GM19351 (cell line): Measurements from ENCODE around the gene NATD1.
A peak's percentile ranks its signal among the peaks of the same experiment; 100 is the strongest.

Experiments
- ATAC-seq: cut with Tn5 transposase; IDR thresholded peaks from one replicate; pipeline ENCODE4 v1.9.1; 2021; ENCODE audit warnings: mild to moderate bottlenecking, moderate library complexity; ENCODE audit not compliant: unreplicated experiment

Gene NATD1

DNA sequence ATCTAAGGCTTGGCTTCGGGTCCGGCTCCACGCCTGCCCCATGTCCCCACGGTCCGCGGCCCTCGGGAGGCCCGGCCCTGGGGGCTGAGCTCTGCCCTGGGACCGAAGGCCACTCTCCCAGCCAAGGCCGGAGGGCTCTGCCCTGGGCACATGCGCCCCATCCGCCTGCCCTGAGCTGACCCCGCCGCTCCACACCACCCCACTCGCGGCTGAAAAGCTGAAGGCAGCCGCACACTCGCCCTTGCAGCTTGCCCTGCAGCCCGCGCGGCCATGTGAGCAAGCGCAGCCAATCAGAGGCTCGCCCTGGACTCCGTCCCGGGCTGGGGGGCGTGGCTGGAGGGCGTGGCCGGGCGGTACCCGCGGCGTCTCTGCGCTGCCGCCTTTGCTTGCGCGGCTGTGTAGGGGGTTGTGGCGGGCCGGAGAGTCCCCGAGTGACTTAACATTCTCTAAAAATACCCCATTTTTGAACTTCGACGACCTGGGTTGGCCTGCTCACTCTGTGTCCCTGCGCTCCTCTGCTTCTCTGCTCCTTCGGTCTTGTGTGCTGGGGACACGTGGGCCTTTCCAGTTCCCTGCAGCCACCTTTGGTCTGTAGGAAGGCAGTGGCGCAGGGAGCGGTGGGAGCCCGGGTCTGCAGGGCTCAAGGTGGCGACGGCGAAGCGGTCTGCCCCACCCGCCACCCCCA, 22.5 kb upstream of the NATD1 start:
- peak; percentile 89 for ATAC-seq

DNA sequence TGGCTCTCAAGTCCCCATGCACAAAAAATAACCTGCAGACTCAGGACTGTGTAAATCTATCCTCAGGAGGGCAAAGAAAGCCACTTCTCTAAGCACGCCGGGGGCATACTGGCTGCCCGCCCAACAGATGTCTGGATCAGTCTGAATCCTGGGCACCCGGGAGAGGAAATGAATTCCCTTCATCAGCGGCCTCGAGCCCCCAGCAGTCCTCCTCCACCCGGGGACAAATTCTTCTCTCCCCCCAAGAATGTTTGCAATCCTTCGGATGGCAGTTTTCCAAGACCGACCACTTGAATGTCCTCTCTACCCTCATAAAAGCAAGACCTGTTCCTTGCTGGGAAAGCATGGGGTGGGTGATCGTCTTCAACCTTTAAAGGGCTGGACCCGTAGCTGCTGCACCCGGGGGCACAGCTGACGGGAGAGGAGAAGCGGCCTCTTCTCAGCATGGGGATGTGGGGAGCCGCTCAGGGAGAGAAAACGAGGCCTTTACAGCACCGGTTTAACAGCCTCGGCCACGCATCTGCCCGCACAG, 21.9 kb upstream of the NATD1 start:
- no peak for ATAC-seq

DNA sequence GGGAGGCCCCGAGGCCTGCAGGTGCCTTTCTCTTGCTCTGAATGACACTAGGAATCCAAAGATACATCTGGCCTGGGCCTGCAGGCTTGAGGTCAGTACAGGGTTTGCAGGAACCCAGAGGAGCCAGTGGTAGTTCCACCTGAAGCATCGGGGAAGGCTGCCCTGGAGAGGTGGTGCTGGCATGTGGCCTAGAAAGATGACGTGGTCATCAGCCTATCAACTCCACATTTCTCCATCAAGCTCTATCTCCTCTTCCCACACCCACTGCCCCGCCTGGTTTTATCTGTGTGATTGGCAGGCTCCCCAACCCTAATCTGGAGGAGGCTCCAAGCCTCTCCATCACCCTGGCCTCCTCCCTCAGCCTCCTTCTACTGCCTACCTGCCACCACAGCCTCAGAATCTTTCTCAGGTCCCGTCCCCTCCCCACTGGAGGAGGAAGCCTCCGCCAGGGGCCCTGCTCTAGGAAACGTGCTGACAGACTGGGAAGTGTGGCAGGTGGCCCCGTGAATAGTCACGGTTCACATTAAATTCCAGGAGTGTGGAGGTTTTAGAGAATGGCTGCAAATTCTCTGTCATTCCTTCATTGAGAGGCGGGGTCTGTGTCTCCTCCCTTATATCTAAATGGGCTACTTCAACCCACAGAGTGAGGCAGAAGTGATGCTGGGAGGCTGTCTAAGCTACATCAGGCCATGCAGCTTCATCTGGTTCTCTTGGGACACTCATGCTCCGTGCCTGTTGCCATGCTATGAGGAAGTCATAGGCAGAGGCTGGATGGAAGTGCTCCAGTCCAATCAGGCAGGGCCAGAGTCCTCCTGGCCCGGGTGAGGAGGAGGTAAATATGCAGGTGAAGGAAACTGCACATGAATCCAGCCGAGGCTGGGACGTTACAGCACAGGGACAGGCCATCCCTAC, 19.9 kb upstream of the NATD1 start:
- ATAC-seq = no peak

DNA sequence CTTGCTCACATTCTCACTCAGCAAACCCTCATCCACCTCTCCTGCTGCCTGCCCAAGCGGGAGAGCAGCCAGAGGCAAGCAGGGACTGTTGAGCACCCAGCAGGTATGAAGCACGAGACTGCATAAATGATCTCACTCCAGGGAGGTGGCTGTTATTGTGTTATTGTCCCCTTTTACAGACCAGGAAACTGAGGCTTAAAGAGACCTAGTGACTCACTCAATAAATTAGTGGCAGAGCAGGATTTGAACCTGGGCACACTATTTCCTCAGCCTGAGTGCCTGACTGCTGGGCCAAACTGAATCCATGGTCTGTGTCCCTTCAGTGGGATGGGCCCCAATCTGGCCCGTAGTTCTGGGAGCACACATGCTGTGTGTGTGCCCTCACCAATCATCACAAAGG, 19.0 kb upstream of the NATD1 start:
- no peak for ATAC-seq

DNA sequence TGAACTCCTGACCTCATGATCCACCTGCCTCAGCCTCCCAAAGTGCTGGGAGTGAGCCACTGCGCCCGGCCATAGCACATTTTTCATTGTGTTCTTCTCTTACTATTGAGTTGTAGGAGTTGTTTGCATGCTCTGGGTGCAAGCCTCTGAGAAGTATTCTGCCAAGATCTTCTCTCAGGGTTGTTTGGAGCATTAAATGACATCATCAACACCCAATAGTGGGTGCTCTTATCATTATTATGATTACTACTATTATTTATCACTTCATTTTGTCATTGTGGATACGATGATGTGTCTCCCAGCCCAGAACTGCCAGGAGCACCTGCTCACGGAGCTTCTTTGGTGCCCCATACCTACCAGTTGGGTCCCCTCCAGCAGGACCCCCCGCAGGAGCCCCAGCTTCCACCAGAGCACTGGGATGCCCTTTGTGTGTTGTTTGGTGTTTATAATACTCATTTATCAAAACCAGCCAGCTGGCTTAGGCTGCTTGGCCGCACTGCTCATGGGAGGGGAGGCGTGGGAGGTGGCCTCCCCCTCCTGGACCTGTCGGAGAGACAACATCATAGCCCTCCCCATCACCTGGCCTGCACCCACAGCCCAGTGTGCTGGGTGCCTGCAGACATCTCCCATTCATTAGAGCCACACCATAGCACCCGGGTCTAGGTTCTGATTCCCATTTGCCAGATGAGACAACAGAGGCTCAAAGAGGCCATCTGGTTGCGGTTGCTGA, 18.4 kb upstream of the NATD1 start:
- no peak for ATAC-seq

DNA sequence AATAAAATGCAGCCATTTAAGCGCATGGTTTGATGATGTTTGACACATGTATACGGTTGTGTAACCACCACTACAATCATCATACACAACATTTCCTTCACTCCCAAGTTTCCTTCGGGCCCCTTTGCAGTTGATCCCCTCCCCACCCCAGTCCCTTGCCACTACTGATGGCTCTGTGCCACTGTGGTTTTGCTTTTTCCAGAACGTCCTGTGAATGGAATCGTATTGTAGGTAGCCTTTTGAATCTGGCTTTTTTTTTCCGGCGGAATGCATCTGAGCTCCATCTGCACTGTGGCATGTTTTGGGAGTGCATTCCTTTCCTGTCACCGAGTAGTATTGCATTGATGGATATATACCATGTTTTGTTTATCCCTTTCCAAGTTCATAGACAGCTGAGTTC, 16.2 kb upstream of the NATD1 start:
- no peak for ATAC-seq

DNA sequence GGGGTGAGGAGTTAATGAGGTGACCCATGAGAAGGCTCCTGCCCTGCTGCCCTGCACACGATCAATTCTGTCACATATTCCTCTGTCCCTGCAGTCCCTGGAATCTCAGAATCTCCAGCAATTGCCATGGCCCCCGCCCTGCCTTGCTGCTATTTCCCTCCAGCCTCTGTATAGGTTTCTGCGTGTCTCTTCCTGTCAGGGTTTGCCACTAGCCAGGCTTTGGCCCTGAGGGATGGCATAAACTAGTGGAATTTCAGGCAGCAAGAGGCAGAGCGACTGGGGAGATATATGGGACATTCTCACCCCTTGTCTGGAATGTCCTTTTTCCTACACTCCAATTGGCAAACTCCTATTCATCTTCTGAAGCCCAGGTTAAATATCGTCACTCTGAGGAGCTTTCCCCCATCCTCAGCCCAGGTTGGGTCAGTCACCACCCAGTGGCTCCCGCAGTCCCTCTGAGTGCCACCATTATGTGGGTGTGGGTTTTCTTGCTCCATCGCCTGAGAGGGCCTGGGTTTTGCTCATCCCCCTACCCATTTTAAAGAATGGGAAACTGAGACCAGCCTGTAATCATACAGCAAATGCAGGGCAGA, 15.5 kb upstream of the NATD1 start:
- ATAC-seq = no peak

DNA sequence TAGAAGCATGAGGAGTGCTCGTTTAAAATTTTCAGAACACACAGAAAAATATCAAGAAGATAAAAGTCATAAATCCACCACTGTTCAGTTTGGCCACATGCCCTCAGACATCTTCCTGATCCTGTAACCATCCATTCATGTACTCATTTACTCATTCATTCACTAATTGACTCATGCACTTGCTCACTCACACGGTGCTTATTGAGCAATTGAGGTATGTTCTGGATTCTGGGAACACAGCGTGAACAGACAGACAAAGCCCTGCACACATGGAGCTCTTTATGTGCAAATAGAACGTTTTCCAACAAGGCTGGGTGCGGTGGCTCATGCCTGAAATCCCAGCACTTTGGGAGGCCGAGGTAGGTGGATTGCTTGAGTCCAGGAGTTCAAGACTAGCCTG, 10.2 kb upstream of the NATD1 start:
- no peak for ATAC-seq

DNA sequence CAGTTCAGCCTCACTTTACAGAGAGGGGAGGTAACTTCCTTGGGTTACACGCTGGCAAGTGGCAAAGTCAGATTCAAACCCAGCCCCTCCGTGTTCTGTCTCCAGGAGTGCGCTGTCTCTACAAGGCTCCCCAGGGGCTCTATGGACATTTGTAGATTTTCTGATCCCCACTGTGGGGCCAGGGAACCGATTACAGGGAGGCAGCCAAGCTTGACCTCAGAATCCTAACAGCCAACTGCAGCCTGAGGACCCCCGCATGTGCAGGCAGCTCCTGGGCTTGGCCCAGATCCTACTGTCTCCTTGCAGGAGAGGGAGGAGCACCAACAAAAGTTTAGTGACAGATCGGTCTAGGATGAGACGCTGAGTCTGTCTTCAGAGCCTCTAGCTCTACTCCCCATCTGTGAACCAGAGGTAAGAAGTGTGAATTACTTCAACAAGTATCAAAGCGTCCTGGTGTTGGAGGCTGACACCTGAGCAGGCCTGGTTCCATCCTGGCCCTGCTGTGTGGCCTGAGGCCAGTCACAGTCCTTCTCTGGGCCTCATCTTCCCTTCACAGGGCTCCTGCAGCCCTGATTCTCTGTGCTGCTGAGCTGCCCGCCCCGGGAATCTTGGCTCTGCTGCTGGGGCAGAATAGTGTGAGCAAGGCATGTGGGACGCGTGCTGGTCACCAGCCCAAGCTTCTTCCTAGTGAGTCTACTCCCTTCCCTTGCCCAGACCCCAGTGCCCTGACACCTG, 9.2 kb upstream of the NATD1 start:
- ATAC-seq = no peak

DNA sequence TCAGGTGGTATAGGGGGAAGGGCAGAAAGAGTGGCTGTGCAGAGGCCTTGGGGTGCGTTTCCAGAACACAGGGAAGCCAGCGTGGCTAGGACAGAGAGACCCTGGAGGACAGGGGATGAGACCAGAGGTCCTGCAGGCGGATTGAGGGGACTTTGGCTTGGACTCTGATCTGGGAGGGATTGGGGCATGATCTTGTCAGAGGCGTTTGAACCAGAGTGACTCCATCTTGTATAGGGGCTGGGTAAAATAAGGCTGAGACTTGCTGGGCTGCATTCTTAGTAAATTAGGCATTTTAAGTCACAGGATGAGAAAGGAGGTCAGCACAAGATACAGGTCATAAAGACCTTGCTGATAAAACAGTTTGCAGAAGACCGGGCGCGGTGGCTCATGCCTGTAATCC, 5.4 kb upstream of the NATD1 start:
- ATAC-seq = no peak

DNA sequence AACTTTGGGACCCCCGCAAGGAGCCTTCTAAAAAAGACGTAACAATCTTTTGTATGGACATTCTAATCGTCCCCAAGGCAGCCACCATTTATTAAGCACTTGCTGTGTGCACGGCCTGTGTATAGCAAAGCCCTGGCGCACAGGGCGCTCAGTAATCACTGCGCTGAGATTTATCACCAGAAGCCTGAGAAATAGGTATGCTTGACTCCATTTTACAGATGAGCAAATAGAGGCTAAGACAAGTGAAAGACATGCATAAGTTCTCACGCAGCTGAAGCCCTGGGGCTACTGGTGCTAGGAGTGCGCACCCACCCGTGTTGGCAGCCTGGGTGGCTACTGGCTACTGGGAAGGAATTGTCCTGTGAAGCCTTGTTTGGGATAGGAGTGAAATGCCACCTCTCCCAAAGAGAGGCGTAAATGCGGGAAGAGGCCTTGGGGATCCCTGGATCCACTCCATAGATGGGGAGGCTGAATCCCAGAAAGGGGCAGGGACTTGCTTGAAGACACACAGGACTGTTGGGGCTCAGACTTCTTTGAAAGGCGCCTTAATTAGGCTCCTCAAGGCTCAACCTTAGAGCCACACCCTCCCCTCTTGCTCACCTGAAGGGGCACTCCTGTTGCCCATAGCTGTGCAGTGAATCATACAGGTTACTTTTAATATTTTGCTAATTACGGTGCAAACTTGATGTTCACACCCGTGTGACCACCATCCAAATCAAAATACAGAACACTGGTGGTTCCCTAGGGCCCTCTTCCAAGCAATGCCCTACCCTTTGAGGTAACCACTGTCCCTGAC, 634 bp upstream of the NATD1 start:
- peak; percentile 26 for ATAC-seq

DNA sequence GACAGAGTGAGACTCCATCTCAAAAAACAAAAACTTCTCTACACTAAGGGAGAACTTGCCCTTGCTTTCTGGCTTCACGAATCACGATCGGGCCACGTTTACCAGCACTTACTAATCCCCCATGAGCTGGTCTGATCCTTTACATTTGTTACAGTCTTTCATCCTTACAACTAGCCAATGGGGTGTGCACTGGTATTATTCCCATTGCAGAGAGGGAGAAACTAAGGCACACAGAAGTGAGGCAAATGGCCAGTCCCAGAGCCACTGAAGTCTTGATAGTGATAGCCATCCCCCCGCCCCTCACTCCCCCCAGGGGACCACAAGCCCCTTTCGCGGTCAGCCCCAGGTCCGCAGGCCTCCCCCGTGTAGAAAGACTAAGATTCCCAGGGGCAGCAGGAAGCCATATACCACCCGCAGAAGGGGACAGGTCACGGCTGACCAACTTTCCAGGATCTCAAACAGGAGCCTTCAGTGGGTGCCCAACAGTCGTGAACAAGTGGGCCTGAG, 868 bp downstream of the NATD1 start:
- ATAC-seq = no peak

DNA sequence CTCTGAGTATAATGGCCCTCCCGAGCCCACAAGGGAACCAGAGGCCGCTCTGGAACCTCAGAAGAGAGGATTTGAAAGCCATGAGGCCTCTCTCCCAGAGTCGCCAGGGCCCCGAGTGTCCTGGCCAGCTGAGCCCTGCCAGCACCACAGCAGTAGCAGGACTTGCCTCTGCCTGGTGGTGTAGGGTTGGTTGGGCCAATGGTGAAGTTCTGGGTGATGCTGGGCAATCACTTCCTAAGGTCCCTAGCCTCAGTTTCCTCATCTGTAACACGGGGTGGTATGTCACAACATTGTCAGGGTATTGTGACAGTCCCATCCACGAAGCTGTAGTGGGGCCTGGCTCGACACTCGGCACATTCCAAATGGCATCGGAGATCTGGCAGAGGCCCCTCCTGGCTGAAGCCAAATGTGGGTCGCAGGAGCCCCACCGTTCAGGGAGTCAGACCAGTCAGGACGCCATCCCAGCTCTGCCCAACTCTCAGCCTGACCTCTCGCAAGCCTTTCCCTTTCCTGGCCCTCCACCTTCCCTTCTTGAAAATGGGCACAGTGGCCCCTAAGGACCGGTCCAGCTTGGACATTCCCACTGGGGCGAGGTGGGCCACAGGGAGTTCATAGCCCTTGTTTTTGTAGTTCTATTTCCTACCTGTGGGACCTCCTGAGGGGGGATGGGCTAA, 1.7 kb downstream of the NATD1 start:
- no peak for ATAC-seq

DNA sequence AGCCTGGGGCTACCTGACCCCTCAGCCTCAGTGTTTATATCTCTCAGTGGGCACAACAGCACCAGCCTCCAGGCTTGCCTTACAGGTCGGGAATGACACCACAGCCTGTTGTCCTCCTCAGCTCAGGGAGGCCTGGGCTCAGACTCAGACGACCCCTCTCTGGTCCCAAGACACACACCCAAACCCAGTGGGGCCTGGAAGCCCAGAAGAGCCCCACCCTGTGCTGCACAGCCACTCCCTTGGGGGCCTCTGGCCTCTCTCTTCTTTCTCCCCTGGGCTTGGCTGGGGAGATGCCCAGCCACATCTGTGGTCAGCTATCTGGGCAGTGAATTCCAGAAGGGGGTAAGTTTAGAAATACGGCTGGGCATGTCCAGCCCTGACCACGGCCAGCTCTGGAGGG, 2.4 kb downstream of the NATD1 start:
- no peak for ATAC-seq

DNA sequence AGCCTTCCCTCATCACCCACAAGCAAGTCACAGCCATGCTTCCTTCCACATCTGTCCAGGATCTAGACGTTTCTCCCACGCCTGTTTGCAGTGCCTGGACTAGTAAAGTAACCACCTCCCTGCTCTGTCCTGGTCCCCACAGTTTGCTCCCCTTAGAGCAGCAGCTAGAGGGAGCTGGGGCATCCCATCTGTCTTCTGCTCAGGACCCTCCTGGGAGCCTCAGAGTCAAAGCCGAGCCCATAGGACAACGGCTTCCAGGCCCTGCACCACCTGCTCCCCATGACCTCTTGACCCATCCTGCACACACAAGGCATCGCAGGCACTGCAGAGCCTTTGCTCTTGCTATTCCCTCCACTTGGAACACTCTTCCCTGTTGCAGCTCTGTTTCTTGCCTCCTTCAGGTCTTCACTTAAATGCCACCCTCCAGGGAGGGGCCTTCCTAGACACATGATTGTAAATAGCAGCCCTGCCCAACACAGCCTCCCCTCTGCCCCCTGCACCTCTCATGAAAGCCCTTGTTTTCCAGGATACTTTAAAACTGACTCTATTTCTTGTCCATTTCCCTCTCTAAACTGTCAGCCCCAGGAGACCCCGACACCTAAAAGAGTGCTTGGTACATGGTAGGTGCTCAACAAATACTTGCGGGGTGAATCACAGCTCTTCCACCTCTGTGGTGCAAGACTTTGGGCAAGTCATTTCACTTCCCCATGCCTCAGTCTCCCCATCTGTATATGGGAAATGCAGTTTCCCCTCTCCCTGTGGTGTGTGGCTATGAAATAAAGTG, 3.1 kb downstream of the NATD1 start:
- ATAC-seq = no peak

DNA sequence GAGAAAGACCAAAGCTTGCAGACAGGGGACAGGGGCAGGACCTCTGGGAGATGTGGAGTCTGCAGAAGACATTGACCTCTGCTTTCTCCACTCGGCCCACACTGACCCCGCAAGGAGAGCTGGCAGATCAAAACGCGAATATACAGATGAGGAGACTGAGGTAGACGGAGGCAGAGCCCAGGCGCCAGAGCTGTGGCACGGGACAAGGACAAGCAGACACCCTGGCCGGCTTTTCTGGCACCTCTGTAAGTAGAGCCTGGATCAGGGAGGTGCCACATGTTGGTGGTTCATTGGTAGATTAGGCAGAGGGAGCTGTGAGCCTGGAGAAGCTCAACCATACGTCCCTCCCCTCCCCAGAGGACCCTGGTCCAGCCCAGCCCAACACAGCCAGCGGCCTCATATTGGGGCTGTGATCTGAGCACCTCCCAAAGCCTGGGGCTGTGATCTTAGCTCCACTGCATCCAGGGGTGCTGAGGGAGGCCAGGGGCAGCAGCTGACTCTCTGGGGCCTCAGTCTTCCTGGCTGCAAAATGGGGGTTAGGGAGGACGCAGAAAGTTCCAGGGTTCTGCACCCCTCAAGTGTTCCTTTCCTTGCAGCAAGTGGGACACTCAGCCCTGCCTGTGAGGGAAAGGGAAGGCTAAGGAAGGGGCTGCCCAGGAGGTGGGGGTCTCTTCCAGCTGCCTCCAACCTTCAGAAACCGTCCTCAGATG, 4.0 kb downstream of the NATD1 start:
- ATAC-seq = no peak

DNA sequence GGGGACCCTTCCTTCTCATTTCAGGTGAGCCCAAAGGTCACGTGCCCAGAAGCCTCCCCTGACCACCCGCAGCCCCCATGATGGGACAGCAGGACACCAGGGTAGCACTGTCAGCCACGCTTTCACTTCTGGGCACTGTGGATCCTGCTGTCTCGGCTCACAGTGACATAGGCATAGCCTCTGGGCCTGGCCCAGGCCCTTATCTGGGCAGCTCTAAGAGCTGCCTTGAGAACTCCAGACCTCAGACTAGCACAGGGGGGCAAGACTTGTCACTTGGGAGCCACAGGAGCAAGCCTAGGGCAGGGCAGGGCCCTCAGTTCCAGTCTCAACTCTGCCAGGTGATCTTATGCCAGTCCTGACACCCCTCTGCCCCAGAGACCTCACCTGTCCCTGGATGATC, 4.7 kb downstream of the NATD1 start:
- no peak for ATAC-seq
